Hepatic stellate cell (primary cell): ENCODE measurements around the gene RFXANK.
"Not testable (repeated sequence)": the region's sequence is repeated elsewhere in the genome, so short reads cannot be mapped to it uniquely, and the experiment has no call there.

Source experiments
- DNase-seq: peaks from one replicate; pipeline ENCODE4 v3.0.0; 2011; ENCODE audit warnings: low spot score

Gene RFXANK

GRCh38 chr19:19192078-19192882 is at the start of gene RFXANK, which contains the start of gene BORCS8:
RFXANK (plus strand) TSS chr19:19192258; CDS start chr19:19193947, 1,689 bp downstream.
BORCS8 (minus strand) TSS chr19:19192152; CDS start chr19:19192117, 35 bp downstream.
- DNase-seq, result peak; percentile 99

- DNase-seq, result no peak
Measured at GRCh38 chr19:19142347-19142746, 49.7 kb upstream of the RFXANK start.

DNA sequence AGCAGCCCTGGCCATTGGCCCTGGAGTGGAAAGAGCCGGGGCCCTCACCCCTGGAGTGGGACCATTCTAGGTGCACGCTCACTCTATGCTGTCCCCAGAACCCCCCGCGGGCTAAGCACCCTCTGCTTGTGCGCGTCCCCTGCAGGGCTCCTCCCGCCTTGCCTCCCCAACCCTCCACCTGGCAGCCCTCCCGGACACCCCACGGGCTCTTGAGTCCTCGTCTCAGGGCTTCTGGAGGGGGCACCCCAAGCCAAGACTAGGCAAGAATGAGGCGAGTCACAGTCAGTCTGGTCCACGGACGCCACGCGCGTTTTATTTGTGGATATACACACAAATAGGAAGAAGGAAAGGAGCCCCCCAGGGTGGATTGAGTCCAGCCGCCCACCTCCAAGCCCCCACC is 46.8 kb upstream of the RFXANK start:
- no peak for DNase-seq

DNA sequence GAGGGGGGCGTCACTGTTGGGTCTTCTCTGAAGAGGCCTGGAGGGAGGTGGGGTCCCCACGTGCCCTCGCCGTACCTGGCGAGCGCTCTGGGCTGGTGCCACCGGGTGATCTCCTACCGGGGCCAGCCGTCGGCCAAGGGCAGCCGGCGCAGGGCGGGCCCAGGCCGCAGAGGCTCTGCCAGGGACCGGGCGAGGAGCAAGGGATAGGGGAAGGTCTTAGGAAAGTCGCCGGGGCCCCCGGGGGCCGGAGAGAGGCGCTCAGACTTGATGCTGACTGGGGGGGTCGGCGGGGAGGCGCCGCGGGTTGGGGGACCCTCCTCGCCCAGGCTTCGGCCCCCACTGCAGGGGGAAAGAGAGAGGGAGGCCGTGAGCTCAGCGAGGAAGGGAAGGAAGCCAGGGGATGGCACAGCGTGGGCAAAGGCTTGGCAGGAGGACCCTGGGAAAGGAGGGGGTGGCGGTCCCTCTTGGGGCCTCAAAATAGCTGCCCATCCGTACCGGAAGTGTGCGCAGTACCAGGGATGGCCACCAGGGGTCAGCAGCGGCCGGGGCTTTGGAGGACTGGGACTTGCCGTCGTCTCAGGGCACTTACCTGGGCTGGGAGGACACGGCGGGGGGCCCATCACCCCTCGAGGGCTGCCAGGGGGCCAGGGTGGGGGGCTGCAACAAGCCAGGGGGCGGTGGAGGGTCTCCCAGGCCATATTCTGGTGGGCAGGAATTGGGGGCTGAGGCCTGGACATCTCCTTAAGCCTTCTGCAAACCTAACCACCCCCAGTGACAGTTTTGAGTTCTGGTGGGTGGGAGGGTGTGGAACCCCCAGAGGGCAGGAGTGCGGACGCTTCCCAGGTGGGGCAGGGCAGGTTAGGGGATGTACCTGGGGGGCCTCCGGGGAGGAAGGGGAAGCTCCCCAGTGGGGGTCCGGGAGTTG is 46.1 kb upstream of the RFXANK start:
- peak; percentile 81 for DNase-seq

GRCh38 chr19:19146865-19147264 is 45.2 kb upstream of the RFXANK start:
- DNase-seq, result no peak

- no peak for DNase-seq
Measured at GRCh38 chr19:19147344-19147743, 44.7 kb upstream of the RFXANK start.

GRCh38 chr19:19148504-19148903 is 43.6 kb upstream of the RFXANK start:
- DNase-seq, result not testable (repeated sequence)

GRCh38 chr19:19149435-19149834 is 42.6 kb upstream of the RFXANK start:
- DNase-seq, result no peak

- no peak for DNase-seq
Measured at GRCh38 chr19:19151418-19151817, 40.6 kb upstream of the RFXANK start.

- DNase-seq, result no peak
Measured at GRCh38 chr19:19152668-19153384, 39.2 kb upstream of the RFXANK start.

GRCh38 chr19:19154768-19155494 is 37.1 kb upstream of the RFXANK start:
- no peak for DNase-seq

- no peak for DNase-seq
Measured at GRCh38 chr19:19155495-19156219, 36.4 kb upstream of the RFXANK start.

DNA sequence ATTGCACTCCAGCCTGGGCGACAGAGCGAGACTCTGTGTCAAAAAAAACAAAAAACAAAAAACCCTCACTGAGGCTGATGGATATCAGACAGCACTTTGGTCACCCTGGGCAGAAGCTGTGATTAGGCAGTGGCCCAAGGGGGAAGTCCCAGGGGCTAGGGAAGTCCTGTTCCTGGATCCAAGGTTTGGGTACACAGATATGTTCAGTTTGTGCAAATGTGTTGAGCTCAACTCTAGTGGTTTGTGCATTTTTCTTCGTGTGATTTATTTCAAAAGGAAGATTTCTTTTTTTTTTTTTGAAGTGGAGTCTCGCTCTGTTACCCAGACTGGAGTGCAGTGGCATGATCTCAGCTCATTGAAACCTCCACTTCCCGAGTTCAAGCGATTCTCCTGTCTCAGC is 34.2 kb upstream of the RFXANK start:
- DNase-seq, result no peak

- no peak for DNase-seq
Measured at GRCh38 chr19:19159534-19159933, 32.5 kb upstream of the RFXANK start.

DNA sequence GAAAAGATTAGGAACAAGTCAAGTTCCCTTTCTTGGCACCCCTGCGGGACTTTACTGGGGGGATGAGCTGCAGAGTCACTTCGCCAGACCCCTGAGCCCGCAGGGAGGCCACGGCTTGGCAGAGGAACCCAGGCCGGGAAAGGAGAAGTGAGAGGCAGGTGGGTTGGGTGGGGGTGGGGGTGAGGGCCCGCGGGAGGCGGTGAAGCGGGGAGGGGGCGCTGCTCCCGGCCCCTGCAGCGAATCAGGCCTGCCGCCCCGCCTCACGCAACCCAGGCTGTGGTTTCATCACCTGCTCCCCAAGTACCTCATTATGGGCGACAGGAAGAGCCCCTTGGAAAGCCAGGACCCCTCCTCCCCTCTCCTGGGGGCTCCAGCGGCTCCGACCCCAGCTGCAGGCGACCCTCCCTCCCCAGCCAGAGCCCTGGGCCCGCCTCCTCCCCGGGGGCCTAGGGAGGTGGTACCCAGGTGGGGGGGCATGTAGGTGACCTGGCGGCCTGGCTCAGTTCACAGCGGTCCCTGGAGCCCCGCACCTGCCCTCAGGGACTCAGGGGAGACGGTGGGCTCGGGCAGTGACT is 31.5 kb upstream of the RFXANK start:
- no peak for DNase-seq

DNA sequence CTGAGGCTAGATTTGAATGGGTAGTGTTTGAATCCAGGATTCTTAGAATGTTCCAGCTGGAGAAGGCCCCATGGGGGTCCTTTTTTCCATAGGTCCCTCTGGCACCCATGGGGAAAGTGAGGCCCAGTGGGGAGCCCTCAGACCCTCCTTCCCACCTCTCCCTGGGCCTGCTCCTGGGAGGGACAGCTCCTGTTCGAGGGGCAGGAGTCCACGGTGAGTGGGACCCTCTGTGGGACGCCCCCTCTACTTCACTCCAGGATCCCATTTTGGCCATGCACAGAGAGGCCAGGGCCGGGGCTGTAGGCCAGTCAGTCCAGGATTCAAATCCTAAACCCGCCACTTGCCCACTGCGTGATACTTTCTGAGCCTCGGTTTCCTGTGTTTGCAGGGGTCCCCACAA is 29.6 kb upstream of the RFXANK start:
- DNase-seq, result no peak

DNA sequence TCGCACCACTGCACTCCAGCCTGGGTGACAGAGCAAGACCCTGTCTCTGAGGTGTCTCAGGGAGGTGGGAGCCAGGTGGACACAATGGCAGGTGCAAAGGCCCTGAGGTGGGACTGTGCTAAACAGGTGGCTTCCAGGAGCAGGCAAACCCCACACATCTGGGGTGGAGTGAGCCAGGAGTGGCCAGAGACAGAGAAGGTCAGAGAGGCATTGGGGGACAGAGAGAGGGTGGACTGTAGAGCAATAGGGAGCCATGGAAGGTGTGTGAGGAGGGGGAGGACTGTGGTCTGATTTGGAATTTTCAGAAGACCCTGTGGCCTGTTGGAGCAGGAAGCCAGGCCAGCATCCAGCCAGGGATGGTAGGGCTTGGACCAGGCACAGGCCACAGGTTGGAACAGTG is 26.7 kb upstream of the RFXANK start:
- no peak for DNase-seq

- no peak for DNase-seq
Measured at GRCh38 chr19:19167612-19168011, 24.4 kb upstream of the RFXANK start.

DNA sequence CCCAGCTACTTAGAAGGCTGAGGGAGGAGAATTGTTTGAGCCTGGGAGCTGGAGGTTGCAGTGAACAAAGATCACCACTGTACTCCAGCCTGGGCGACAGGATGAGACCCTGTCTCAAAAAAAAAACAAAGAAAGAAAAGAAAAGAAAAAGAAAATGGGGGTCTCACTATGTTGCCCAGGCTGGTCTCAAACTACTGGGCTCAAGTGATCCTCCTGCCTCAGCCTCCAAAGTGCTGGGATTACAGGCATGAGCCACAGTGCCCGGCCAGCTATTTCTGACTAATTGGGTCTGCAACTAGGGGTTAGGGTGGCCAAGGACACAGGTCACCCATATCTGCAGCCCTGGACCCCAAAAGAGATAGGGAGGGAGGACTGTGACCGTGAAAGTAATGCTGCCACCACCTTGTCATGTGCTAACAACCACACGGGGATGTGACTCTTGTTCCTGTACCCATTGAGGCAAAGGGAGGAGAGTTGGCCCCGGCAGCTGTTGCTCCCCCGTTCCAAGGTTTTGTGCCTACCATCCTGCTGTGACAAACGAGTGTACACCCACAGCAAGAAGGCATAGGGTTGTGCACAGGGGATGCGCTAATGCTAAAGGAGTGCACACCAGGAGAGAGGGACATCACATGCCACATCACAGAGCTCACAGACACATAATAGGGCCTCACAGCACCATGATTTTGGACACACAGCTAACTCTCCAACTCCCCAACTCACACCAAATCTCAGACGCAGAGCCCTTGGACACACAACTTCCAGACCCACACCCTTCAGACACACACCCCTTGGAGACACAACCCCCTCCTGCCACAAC is 22.6 kb upstream of the RFXANK start:
- DNase-seq, result no peak
